NCI-H128 (cell line): Measurements from ENCODE around the gene NAIP.
"Not testable (repeated sequence)": the region's sequence is repeated elsewhere in the genome, so short reads cannot be mapped to it uniquely, and the experiment has no call there.

Experiments
- DNase-seq: peaks from one replicate; lab custom pipeline; 2025; ENCODE audit not compliant: unreplicated experiment; lab: John Stamatoyannopoulos, UW

The NAIP gene

DNA sequence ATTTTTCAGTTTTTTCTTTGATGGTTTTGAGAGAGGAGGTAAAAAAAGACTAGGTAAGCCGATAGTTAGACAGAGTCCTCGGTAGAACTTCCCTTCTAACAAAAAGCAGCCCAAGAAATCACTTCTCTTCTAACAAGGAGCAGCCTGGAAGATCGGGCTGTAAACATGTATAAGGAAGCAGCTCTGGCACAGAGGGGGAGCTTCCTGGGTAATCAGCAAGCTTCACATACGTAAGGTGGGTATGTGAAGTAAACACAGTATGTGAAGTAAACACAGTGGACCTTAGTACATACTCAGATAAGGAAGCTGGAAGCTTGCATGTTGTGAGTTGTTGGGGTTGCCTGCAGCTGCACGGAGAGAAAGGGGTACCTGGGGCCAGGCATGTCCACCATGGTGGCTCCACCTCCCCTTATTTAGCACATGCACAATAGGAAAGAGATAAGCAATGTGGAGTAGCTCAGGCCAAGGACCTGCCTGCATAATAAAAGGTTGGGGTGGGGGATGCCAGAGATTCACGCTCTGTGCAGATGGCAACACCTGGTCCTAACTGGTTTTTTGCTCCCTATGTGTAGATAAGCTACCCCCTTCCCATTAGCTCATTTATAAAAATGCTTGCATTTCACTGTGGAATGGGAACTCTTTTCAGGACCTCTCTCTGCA is 93.3 kb downstream of the NAIP start:
- not testable (repeated sequence) for DNase-seq

DNA sequence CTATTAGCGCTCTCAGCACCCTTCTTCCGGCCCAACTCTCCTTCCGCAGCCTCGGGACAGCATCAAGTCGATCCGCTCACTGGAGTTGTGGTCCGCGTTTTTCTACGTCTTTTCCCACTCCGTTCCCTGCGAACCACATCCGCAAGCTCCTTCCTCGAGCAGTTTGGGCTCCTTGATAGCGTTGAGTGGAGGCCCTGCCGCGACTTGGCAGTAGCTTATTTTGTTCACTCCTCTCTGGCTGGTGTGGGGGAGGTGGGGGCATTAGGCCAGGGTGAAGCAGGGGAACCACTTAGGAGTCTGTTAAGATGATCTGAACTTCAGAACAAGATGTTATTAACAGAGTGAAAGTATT is 100.0 kb downstream of the NAIP start:
- DNase-seq = not testable (repeated sequence)
